DND-41 (cell line): ENCODE results near the gene QSOX1.

Experiments used
- ATAC-seq: fragments of 200-7000 bp; cut with Tn5 transposase; 3 replicates; pipeline ENCODE4 v1.9.1; 2021; ENCODE audit warnings: low read depth; ENCODE audit not compliant: insufficient read depth
- DNase-seq: peaks from one replicate; pipeline ENCODE4 v3.0.0-alpha.2; 2020
- H2AFZ ChIP-seq: 2 replicates; pipeline ENCODE4 v1.6.0; 2012; ENCODE audit warnings: low read depth, low read length
- H3K27ac ChIP-seq: 2 replicates; pipeline ENCODE4 v1.5.1; 2012; ENCODE audit warnings: low read length, inconsistent platforms
- H3K27me3 ChIP-seq: fragments of 200-600 bp; sonication (generic); 2 replicates; pipeline ENCODE4 v1.6.0; 2012; ENCODE audit warnings: low read length, mild to moderate bottlenecking, inconsistent platforms; ENCODE audit not compliant: insufficient read depth, poor library complexity
- H3K36me3 ChIP-seq: 2 replicates; pipeline ENCODE4 v1.5.1; 2012; ENCODE audit warnings: low read length, inconsistent platforms; ENCODE audit not compliant: insufficient read depth
- H3K4me1 ChIP-seq: 2 replicates; pipeline ENCODE4 v1.5.1; 2012; ENCODE audit warnings: mild to moderate bottlenecking, low read length; ENCODE audit not compliant: insufficient read depth
- H3K4me2 ChIP-seq: 2 replicates; pipeline ENCODE4 v1.6.0; 2012; ENCODE audit warnings: mild to moderate bottlenecking, moderate library complexity, low read length, inconsistent platforms; ENCODE audit not compliant: insufficient read depth
- H3K4me3 ChIP-seq, 2 experiments: fragments of 200-600 bp in 1 of 2; shearing (Covaris generic) in 1 of 2; 2 replicates each; pipeline ENCODE4 v1.5.1; 2012 to 2016; ENCODE audit warnings: inconsistent platforms in 2 of 2, low read length in 2 of 2, mild to moderate bottlenecking in 2 of 2, low read depth in 1 of 2, moderate library complexity in 1 of 2
- H3K79me2 ChIP-seq: 2 replicates; pipeline ENCODE4 v1.6.0; 2012; ENCODE audit warnings: low read length, inconsistent platforms; ENCODE audit not compliant: insufficient read depth
- H3K9ac ChIP-seq: 2 replicates; pipeline ENCODE4 v1.6.0; 2012; ENCODE audit warnings: low read depth, mild to moderate bottlenecking, inconsistent platforms, low read length, moderate library complexity
- H3K9me3 ChIP-seq: 2 replicates; pipeline ENCODE4 v1.5.1; 2012; ENCODE audit warnings: low read length, moderate library complexity, mild to moderate bottlenecking, inconsistent platforms; ENCODE audit not compliant: insufficient read depth, severe bottlenecking
- H4K20me1 ChIP-seq: 2 replicates; pipeline ENCODE4 v1.6.0; 2012; ENCODE audit warnings: low read length; ENCODE audit not compliant: insufficient read depth
- CTCF ChIP-seq: IDR thresholded peaks from 2 replicates; pipeline ENCODE4 v1.5.1; 2012; ENCODE audit warnings: borderline replicate concordance, low read length, moderate library complexity, mild to moderate bottlenecking; ENCODE audit not compliant: poor library complexity, severe bottlenecking; ENCODE audit errors: extremely low read depth
- EZH2 ChIP-seq: IDR thresholded peaks from 3 replicates; pipeline ENCODE4 v1.6.1; 2012; ENCODE audit warnings: borderline replicate concordance, low read depth, mild to moderate bottlenecking, moderate library complexity, low read length, inconsistent platforms; ENCODE audit not compliant: severe bottlenecking

The QSOX1 gene

GRCh38 chr1:180170546-180171151 is 16.0 kb downstream of the QSOX1 start:
- peaks cover 7% of the 10 kb centered on the region; the same call in 1 of the 2 replicates for H3K36me3 ChIP-seq
- H3K9me3 ChIP-seq: no peaks in the 10 kb centered on the region
- peaks cover 3% of the 10 kb centered on the region for H4K20me1 ChIP-seq
- DNase-seq: no peak
- H3K4me3 ChIP-seq: no peak overlapping the region
- no peak overlapping the region for H3K27ac ChIP-seq
- no peak for TF ChIP-seq CTCF
- no peak for TF ChIP-seq EZH2
- no peak overlapping the region for H2AFZ ChIP-seq
- no peak overlapping the region for H3K4me2 ChIP-seq
- H3K9ac ChIP-seq: no peak overlapping the region
- ATAC-seq: no peak
- no peaks in the 10 kb centered on the region for H3K79me2 ChIP-seq
- H3K4me1 ChIP-seq: no peaks in the 10 kb centered on the region
- no peaks in the 10 kb centered on the region for H3K27me3 ChIP-seq

GRCh38 chr1:180171691-180172090 is 17.0 kb downstream of the QSOX1 start:
- Histone ChIP-seq H3K4me2 (no peak overlapping the region), H3K27me3 (no peaks in the 10 kb centered on the region), H3K4me1 (no peaks in the 10 kb centered on the region), H3K9me3 (no peaks in the 10 kb centered on the region), H3K36me3 (peaks cover 7% of the 10 kb centered on the region; the same call in 1 of the 2 replicates), H3K4me3 (no peak overlapping the region), H3K9ac (no peak overlapping the region), H3K79me2 (no peaks in the 10 kb centered on the region), H3K27ac (no peak overlapping the region), H2AFZ (no peak overlapping the region), H4K20me1 (peaks cover 3% of the 10 kb centered on the region; the same call in 1 of the 2 replicates)
- DNase-seq (no peak), ATAC-seq (no peak)
- TF ChIP-seq CTCF (no peak), EZH2 (no peak)

GRCh38 chr1:180173451-180173850 is 18.8 kb downstream of the QSOX1 start:
- no peak overlapping the region for H2AFZ ChIP-seq
- H3K9ac ChIP-seq: no peak overlapping the region
- H3K9me3 ChIP-seq: no peaks in the 10 kb centered on the region
- peaks cover 3% of the 10 kb centered on the region; the same call in 1 of the 2 replicates for H4K20me1 ChIP-seq
- no peaks in the 10 kb centered on the region for H3K4me1 ChIP-seq
- no peak for ATAC-seq
- no peaks in the 10 kb centered on the region for H3K79me2 ChIP-seq
- no peaks in the 10 kb centered on the region for H3K27me3 ChIP-seq
- no peak for DNase-seq
- H3K27ac ChIP-seq: no peak overlapping the region
- no peaks in the 10 kb centered on the region for H3K36me3 ChIP-seq
- no peak overlapping the region for H3K4me3 ChIP-seq
- no peak for TF ChIP-seq EZH2
- no peak for TF ChIP-seq CTCF
- H3K4me2 ChIP-seq: no peak overlapping the region

- Histone ChIP-seq H3K79me2 (no peaks in the 10 kb centered on the region), H3K9me3 (no peaks in the 10 kb centered on the region), H2AFZ (no peak overlapping the region), H4K20me1 (peaks cover 3% of the 10 kb centered on the region; the same call in 1 of the 2 replicates), H3K4me2 (no peak overlapping the region), H3K27ac (no peak overlapping the region), H3K4me1 (no peaks in the 10 kb centered on the region), H3K27me3 (no peaks in the 10 kb centered on the region), H3K4me3 (no peak overlapping the region), H3K36me3 (no peaks in the 10 kb centered on the region), H3K9ac (no peak overlapping the region)
- TF ChIP-seq CTCF: no peak
- TF ChIP-seq EZH2: no peak
- DNase-seq (no peak), ATAC-seq (no peak)
Observed at GRCh38 chr1:180173952-180174351, 19.3 kb downstream of the QSOX1 start.
